ENCODE data around the gene PRUNE2.

PRUNE2 gene

GRCh38 chr9:76895186-76895585, 10.7 kb downstream of the PRUNE2 start:
- no peak overlapping the region for H3K4me3 ChIP-seq (ENCODE audit: low read depth, low read length)
- TF ChIP-seq, protein P1, sequence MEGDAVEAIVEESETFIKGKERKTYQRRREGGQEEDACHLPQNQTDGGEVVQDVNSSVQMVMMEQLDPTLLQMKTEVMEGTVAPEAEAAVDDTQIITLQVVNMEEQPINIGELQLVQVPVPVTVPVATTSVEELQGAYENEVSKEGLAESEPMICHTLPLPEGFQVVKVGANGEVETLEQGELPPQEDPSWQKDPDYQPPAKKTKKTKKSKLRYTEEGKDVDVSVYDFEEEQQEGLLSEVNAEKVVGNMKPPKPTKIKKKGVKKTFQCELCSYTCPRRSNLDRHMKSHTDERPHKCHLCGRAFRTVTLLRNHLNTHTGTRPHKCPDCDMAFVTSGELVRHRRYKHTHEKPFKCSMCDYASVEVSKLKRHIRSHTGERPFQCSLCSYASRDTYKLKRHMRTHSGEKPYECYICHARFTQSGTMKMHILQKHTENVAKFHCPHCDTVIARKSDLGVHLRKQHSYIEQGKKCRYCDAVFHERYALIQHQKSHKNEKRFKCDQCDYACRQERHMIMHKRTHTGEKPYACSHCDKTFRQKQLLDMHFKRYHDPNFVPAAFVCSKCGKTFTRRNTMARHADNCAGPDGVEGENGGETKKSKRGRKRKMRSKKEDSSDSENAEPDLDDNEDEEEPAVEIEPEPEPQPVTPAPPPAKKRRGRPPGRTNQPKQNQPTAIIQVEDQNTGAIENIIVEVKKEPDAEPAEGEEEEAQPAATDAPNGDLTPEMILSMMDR (IDR thresholded peaks at IDR 0.05; ENCODE audit: low read depth, low read length) = no peak
- no peak for DNase-seq (ENCODE audit: low read depth, low spot score)
- in situ Hi-C loops (cut with HindIII; ENCODE audit: low sequenced_read_pairs) = no loop called here

GRCh38 chr9:76894198-76894597, 11.7 kb downstream of the PRUNE2 start:
- no peak for DNase-seq (ENCODE audit: low read depth, low spot score)
- H3K4me3 ChIP-seq (ENCODE audit: low read depth, low read length) = no peak overlapping the region
- in situ Hi-C loops (cut with HindIII; ENCODE audit: low sequenced_read_pairs) = no loop called here
- TF ChIP-seq, protein P1 (IDR thresholded peaks at IDR 0.05; ENCODE audit: low read depth, low read length) = no peak

DNA sequence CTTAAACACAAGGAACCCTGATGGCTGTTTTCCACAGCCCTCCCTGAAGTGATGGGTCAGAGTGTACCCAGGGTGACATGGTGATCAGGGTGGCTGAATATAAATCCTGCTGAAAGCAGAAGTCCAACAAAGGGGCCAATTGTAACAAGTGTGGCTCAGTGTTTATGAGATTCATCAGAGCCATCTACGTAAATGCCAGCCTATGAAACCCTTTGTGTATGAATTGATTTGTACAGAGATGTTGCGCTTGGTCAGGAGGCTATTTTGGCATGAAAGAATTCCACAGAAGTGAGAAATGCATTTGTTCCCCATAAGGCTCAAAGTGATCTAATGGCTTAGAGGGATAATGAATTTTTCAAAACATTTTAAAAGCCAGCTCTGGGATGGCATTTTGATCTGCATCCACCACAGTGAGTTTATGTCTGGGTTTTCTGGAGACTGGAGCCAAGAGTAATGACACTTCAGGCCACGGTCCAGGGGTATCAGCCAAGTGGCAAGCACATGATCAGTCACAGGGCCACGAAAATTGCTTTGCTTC, 12.4 kb downstream of the PRUNE2 start:
- no peak overlapping the region for H3K4me3 ChIP-seq (ENCODE audit: low read depth, low read length)
- TF ChIP-seq, protein P1 (IDR thresholded peaks at IDR 0.05; ENCODE audit: low read depth, low read length) = no peak
- in situ Hi-C loops (cut with HindIII; ENCODE audit: low sequenced_read_pairs) = no loop called here
- no peak for DNase-seq (ENCODE audit: low read depth, low spot score)

GRCh38 chr9:76891874-76892273, 14.0 kb downstream of the PRUNE2 start:
- TF ChIP-seq, protein P1 (IDR thresholded peaks at IDR 0.05; ENCODE audit: low read depth, low read length) = no peak
- in situ Hi-C loops (cut with HindIII; ENCODE audit: low sequenced_read_pairs) = no loop called here
- H3K4me3 ChIP-seq (ENCODE audit: low read depth, low read length) = no peak overlapping the region
- no peak for DNase-seq (ENCODE audit: low read depth, low spot score)

DNA sequence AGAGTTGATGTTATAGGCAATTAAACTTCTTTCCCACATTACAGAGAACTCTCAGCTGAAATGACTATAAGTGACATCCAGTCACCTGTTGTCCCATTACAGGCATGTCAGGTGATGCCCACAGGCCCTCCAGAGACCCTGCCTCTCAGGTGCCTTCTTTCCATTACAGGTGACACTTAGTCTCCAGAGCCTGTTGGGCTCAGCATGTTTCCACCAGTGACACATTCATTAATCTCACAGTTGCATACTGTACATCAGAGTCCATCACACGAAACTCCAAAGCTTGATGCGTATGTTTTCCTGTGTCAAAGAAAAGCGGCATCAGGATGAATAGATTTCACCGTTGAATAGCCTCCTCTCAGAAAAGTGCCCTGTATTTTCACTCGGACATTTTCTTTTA, 14.6 kb downstream of the PRUNE2 start:
- no peak overlapping the region for H3K4me3 ChIP-seq (ENCODE audit: low read depth, low read length)
- DNase-seq (ENCODE audit: low read depth, low spot score) = no peak
- TF ChIP-seq, protein P1 (IDR thresholded peaks at IDR 0.05; ENCODE audit: low read depth, low read length) = no peak
- in situ Hi-C loops (cut with HindIII; ENCODE audit: low sequenced_read_pairs) = no loop called here

DNA sequence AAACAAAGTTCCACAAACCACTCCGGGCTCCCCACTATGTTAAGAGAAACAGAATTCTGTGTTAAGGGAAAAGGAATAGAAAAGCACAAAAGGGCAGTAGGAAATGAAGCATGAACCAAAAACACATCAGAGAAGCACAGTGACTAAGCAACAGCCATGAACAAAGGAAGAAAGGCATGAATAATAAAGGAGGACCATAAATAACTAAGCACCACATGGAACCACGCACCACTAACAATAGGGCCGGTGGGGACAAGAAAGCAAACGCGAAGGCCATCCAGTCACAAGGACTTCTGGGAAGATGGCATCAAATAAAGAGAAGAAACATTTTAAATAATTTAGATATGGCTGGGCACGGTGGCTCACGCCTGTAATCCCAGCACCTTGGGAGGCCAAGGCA, 18.0 kb downstream of the PRUNE2 start:
- TF ChIP-seq, protein P1 (IDR thresholded peaks at IDR 0.05; ENCODE audit: low read depth, low read length) = no peak
- peak; percentile 35 for DNase-seq (ENCODE audit: low read depth, low spot score)
- H3K4me3 ChIP-seq (ENCODE audit: low read depth, low read length) = no peak overlapping the region
- in situ Hi-C loops (cut with HindIII; ENCODE audit: low sequenced_read_pairs) = no loop called here
